ENCODE results near the gene MACROD1.

- TF ChIP-seq, protein P1, sequence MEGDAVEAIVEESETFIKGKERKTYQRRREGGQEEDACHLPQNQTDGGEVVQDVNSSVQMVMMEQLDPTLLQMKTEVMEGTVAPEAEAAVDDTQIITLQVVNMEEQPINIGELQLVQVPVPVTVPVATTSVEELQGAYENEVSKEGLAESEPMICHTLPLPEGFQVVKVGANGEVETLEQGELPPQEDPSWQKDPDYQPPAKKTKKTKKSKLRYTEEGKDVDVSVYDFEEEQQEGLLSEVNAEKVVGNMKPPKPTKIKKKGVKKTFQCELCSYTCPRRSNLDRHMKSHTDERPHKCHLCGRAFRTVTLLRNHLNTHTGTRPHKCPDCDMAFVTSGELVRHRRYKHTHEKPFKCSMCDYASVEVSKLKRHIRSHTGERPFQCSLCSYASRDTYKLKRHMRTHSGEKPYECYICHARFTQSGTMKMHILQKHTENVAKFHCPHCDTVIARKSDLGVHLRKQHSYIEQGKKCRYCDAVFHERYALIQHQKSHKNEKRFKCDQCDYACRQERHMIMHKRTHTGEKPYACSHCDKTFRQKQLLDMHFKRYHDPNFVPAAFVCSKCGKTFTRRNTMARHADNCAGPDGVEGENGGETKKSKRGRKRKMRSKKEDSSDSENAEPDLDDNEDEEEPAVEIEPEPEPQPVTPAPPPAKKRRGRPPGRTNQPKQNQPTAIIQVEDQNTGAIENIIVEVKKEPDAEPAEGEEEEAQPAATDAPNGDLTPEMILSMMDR (IDR thresholded peaks at IDR 0.05): no peak
- TF ChIP-seq EP300 (IDR thresholded peaks at IDR 0.05): no peak
Observed at GRCh38 chr11:64070314-64070681, 95.6 kb downstream of the MACROD1 start.

All from suprapubic skin (tissue), 3 donors.